WTC11 (cell line): Measurements from ENCODE around the gene PKP4.

Experiments
- CREB1 ChIP-seq: sonication (generic); formaldehyde crosslinking; IDR thresholded peaks from 2 replicates; pipeline ENCODE4 v1.8.0; 2023; ENCODE audit warnings: mild to moderate bottlenecking, missing genetic modification reagents
- CTCF ChIP-seq: fragments of 200-600 bp; IDR thresholded peaks from 2 replicates; pipeline ENCODE4 v1.8.0; 2022; ENCODE audit warnings: antibody characterized with exemption
- MAX ChIP-seq: sonication (generic); formaldehyde crosslinking; IDR thresholded peaks from 2 replicates; pipeline ENCODE4 v1.8.0; 2022; ENCODE audit warnings: mild to moderate bottlenecking, missing genetic modification reagents
- ZNF219 ChIP-seq: sonication (generic); formaldehyde crosslinking; IDR thresholded peaks from 2 replicates; pipeline ENCODE4 v1.8.0; 2023; ENCODE audit warnings: missing genetic modification reagents, mild to moderate bottlenecking, borderline replicate concordance
- ZNF232 ChIP-seq: sonication (generic); formaldehyde crosslinking; IDR thresholded peaks from 2 replicates; pipeline ENCODE4 v1.8.0; 2022; ENCODE audit warnings: mild to moderate bottlenecking, missing genetic modification reagents

GRCh38 chr2:158473719-158474392, 17.1 kb downstream of the PKP4 start:
- TF ChIP-seq CTCF, result no peak
- no peak for TF ChIP-seq CREB1 (CRISPR knock-in tag)
- no peak for TF ChIP-seq MAX (CRISPR knock-in tag)
- no peak for TF ChIP-seq ZNF219 (CRISPR knock-in tag)
- no peak for TF ChIP-seq ZNF232 (CRISPR knock-in tag)
